ENCODE measurements around the gene LRRC40.

Gene LRRC40

DNA sequence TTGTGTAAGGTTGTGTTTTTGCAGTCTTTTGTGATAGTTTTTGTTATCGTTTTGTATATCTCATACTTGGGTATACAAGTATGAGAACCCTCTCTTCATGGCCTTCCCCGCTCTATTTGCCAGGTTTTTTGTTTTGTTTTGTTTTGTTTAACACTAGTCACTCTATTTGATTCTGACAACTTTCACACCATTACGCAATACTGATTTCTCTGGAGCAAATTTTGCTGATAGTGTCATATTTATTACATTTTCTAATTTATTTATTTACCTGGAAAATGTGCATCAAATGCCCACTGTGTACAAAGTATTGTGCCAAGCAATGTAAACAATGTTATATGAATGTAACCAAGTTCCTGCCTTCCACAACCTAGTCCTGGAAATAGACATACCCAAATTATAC is 90.1 kb downstream of the LRRC40 start:
- DNase-seq (ENCODE audit: low read depth), result no peak

DNA sequence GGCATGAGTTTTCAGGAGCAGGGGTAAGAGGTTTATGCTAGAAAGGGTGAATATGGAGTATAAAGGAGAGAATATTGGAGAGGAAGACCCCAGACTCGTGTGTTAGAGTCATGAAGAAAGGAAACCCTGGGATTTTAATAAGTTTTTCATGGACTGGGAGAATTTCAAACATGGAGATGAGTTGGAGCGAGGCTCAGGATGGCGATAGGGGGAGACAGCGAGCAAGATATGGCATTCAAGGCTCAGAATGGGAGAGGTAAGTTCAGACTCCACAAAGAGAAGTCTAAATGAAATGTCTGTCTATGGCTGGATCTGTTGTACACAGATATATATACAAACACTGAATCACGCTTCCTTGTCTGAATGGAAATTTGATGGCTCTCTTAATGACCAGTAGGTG is 92.5 kb downstream of the LRRC40 start:
- DNase-seq (ENCODE audit: low read depth), result no peak

DNA sequence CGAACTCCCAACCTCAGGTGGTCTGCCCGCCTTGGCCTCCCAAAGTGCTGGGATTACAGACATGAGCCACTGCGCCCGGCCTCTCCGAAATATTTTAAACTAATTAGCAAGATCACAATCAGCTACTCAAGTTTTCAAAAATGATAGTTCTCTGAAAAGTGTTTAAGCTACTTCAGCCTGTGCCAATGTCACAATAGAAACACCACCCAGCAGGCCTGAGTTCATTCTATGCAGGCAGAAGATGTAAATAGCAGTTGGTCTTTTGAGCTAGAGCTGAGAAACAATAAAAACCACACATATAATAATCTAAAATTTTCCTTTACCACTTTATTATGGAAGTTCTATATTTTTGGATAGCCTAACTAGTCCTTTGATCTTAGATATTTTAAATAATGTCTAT is 96.1 kb downstream of the LRRC40 start:
- DNase-seq (ENCODE audit: low read depth), result no peak

DNA sequence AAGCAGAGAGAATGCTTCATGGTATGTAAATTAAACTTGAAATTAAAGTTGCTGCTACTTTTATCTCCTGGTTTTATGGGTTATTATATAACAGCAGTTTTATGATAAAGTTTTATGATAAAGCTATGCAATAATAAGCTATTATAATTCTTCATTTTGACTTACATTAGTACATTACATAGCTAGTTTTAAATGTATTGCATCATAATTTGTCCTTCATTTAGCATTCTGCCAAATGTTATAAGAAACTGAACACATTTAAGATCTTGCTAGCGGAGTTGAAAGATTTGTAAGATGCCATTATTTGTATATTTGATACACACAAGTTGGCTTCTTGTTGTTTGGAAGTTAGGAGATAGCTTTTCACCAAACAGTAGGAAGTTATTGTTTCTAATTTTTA is 101.6 kb downstream of the LRRC40 start:
- DNase-seq (ENCODE audit: low read depth), result no peak

DNA sequence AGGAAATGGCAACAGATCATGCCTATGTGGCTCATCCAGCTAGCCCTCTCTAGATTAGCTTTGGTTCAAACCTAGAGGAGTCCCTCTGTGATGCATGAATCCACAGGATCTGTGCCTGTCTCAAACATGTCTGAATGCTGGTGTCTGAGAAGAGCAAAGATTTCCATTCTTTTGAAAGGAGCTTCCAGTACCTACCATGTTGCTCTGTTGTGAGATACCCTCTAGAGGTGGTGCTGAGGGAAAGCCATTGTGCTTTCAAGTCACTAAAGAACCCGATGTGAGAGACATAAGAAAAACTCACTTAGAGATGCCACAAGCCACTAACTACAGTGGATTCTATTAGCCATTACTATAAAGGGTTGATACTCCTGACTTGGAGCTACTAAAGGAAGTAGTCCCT is 103.6 kb downstream of the LRRC40 start:
- DNase-seq (ENCODE audit: low read depth), result no peak

DNA sequence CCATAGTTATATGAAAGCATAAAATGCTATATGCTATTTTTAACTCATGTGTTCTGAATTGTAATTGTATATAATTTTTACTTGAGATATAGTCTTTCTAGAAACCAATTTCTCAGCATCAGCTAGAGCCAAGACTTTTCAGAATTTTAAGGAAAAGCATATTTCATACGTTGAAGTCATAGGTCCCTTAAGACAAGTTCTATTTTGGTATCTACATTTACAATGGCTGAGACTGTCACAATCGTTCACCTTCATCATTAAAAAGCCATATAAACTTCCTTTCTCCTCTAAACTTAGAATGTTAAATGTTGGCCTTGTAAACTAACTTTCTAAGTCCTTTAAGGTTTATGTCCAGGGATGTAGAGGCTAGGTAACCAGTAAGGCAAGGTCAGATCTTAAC is 104.1 kb downstream of the LRRC40 start:
- DNase-seq (ENCODE audit: low read depth), result no peak

All from T-helper 22 cell (primary cell).